NK-92 (cell line): ENCODE results near the gene PIK3AP1.
"Not testable (repeated sequence)": the region's sequence is repeated elsewhere in the genome, so short reads cannot be mapped to it uniquely, and the experiment has no call there.

ENCODE experiments used
- DNase-seq: peaks from one replicate; lab custom pipeline; 2025; ENCODE audit not compliant: unreplicated experiment; lab: John Stamatoyannopoulos, UW

The PIK3AP1 gene

DNA sequence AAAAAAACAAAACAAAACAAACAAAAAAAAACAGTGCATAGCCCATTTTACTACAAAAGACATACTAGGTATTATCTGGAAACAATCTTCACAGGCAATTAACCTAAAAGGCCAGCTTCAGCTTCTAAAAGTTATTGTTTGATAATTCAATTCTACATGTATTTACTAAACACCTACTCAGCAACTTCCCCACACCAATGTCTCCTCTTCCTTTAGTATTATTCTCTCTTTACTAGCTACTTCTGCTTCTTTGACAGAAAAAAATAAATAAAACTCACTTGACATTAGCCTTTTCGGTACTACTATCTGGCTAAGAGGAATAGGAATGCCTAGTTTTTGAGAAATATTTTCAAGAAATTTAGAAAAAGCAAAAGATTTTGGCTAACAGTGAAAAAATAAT is 136.3 kb downstream of the PIK3AP1 start:
- DNase-seq = no peak

DNA sequence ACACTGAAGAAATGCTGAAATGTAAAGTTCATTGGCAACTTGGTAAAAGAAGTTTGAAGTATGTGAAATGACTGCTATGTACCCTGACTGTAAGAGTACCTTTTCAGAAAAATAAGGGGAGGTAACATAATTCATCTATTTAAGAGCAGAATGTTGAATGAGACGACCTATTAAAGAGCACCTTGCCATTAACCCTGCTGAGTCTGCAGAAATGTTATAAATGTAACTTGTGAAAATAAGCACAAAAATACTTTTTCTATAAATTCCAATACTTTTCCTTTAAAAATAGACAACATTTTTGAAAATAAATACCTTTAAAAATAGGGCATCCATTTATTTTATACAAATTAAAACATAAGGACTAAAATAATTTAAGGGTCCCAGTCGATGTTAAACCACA is 141.2 kb downstream of the PIK3AP1 start:
- DNase-seq = no peak

DNA sequence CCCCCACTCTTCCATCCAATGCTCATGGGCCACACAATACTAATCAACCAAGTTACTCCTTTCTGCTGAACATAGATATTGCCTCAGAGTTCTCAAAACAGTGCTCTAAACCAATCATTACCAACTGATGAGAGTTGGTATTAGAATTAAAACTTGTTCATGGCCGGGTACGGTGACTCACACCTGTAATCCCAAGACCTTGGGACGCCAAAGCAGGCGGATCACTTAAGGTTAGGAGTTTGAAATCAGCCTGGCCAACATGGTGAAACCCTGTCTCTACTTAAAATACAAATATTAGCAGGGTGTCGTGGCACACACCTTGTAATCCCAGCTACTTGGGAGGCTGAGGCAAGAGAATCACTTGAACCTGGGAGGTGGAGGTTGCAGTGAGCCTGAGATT is 141.7 kb downstream of the PIK3AP1 start:
- DNase-seq = no peak

DNA sequence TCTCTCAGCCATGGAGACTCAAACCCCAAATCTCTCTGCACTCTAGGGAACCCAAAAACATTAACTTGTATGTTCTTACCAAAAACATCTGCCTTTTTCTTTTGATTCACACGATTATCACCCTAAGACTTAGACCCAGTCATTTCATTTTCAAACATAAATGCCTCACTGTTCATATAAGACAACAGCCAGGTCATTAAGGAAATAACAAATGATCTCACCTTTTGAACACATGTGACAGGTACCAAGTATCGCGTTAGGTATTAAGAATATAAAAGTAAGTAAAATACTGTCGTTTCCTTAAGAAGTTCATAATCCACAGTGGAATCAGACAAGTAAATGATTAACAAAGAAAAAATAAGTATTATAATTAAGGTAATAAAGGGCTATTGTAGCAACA is 142.3 kb downstream of the PIK3AP1 start:
- DNase-seq = no peak

DNA sequence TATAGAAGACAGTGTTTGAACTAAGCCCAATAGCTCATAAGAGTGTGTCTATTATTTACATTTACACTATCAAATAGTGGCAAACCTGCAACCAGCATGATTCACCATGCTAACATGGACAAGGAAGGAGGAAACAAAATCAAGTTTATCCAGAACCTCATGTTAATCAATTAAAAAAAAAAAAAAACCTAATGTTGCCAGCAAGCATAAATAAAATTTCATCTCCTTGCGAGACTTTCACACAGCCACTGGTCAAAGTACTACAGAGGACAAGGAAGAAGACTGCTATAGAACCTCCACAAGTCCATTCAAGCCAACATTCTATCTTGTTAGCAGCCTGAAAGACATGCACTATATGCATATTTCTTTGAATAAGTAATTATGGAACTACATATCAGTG is 143.2 kb downstream of the PIK3AP1 start:
- DNase-seq = no peak

DNA sequence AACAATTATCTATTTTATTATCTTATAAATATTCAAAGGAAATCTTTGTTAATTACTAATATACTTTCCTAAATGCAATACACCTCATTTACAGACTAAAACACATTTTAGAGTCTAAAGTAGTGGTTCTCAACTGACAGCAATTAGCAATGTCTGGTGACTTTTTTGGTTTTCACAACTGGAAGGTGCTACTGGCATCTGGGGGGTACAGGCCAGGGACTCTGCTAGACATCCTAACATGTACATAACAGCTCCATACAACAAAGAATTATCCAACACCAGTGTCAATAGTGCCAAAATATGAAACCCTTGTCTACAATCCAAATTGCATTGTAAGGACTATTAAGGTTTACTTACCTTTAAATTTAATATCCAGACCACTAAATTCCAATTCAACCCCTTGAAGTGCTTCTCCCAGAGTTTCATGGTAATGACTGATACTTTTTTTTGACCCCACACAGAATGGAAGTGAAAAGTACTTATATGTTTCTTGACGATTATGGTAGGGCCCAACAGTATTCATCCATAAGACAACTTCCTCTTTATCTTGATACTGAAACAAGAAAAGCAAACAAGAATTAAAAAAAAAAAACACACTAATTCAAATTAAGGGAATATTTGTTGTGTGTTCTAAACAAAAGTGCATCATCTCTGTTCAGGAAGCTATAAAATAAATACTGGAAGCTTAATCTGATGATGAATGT is 143.9 kb downstream of the PIK3AP1 start:
- no peak for DNase-seq

DNA sequence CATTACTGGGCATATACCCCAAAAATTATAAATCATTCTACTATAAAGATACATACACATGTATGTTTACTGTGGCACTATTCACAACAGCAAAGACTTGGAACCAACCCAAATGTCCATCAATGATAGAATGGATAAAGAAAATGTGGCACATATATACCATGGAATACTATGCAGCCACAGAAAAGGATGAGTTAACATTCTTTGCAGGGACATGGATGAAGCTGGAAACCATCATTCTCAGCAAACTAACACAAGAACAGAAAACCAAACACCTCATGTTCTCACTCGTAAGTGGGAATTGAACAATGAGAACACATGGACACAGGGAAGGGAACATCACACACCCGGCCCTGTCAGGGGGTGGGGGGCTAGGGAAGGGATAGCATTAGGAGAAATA is 145.8 kb downstream of the PIK3AP1 start:
- not testable (repeated sequence) for DNase-seq

DNA sequence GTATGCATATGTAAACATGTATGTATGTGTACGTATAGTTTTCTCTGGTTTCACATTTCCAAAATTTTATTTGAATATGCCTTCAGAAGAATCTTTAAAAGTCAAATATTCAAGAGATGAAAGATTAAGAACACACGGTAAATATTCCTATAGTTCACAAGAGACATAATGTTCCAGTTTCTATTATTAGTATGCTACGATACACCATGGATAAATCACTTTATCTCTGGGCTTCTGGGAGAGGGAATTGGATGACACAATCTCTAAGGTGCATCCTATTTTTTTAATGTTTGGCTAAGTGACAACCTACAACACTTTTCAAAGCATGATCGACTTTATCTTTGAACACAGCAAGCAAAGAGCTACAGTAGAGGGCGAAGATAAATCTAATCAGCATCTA is 147.3 kb downstream of the PIK3AP1 start:
- DNase-seq = no peak

DNA sequence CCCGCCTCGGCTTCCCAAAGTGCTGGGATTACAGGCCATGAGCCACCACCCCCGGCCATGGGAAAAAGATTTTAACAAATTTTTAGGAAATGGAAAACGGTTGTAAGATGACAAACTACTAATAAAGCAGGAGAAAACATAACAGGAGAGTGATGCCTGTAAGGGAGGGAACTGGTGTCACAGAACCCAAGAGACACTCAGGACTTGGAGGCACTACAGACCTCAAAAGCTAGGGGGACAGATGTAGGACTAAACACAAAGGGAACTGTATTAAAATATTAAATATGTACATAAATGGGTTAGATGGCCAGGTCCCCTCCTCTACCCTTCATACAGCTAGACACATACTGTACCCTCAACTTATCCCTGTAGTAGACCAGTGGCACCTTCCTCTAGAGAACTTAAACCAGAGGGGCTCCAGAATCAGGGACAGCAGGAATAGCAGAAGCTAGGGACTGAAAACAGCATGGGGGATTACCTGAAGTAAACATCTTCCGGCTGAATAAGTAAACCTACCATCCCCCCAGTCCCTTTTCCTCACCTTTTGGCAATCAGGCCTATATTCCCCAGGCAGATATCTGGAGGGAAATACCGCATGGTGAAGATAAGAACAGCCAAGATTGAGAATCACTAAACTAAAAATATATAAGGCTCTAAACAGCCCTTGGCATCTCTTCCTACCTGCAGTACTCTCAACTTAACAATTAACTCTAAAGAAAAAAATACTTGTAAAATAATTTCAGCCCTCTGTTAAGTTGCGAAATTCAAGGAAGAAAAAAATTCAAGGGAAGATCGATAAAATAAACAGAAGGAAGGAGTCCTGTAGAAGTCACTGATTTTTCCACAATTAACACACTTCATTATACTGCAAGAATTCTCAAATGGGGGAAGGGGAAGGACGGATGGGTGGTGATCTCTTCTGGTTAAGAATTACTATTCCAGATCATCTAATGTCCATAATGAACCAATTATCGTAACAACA is 149.0 kb downstream of the PIK3AP1 start:
- DNase-seq = no peak

DNA sequence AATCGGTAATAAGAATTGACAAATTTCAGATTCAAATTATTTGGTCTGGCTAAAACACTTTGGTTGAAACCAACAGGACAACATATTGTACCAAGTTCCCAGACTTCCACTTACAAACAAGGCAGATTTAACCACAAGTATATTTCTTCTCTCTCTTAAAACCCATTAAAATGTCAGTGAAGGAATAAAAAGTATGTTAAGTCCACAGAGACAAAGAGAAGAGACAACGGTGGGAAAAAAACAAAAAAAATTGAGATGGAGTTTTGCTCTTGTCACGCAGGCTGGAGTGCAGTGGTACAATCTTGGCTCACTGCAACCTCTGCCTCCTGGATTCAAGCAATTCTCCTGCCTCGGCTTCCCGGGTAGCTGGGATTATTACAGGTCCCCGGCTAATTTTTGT is 149.8 kb downstream of the PIK3AP1 start:
- DNase-seq = no peak

DNA sequence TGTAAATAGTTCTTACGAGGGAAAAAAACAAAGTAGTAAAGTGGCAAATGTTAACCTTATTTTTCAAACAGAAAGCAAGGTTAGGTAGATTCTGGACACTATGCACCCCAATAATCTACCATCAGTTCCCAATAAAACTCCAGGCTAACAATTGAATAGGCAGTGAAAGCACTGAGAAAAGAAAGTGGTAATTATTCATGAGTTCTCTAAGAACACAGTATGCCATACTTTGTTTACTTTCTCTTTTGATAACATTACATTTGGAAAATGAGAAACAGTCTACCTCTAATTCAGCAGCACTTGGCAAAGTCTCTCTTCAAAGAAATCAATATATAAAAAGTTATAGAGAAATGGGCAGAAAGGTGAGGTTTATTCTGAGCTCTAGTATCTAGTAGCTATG is 151.9 kb downstream of the PIK3AP1 start:
- no peak for DNase-seq

DNA sequence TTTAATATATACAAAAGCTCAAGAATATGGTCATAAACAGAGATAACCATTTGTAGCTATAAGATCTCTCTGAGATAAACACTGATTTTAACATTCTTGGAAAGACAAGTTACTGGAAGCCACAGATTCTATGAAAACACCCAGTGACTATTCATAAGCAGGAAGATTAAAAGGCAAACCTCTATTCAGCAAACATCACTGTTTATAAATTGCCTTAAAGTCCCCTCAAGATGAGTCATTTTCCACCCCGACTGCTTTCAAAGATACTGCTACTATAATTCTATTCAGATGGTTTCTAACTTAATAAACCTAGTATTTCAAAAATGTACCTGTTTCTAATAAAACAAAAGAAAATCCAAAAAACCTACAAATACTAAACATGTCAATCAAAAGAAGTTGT is 154.5 kb downstream of the PIK3AP1 start:
- DNase-seq = no peak

DNA sequence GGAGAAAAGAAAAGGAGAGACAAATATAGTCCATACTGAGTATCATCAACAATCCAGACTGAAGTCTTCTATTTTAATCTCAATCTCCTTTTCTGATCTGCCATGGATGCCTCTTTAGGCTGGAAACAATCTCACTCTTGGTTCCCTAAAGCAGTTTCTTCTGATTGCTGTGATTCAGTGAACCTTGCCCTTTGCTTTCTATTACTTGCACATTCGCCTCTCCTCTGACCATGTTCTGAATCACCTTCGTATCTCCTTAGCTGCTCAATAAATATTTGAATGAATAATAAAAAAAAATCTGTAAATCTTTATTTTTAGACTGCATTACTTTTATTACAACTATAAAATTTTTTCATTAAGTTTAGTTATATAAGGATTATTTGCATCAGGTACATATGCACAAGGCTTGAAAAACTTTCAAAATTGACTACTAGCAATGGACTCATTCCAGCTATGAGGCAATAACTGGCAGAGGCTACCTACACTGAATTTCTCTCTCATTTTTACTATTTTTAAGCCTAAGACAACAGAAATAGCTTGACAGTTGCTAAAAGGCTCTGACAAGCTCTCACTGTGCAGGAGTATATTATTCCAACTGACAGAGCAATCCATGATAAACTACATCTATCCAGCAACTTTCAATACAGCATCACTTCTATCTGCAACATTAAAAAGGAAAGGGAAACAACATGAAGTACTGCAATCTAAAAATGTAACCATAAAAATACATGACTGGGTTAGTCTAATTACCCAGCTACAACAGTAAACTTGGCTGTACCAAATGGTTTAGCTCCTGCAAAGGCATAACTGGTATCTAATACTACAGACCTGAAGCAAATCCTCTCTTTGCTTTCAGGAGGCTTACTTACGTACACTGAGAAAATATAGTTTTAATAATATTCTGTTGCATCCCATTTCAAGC is 159.1 kb downstream of the PIK3AP1 start:
- DNase-seq = no peak

DNA sequence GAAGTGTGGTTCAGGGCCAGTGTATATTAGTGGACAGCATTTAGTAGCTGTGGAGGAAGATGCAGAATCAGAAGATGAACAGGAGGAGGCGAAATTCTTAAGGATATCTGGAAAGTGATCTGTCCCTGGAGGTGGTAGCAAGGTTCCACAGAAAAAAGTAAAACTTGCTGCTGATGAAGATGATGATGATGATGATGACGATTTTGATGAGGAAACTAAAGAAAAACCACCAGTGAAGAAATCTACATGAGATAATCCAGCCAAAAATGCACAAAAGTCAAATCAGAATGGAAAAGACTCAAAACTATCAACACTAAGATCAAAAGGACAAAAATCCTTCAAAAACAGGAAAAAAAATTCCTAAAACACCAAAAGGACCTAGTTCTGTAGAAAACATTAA is 159.8 kb downstream of the PIK3AP1 start:
- DNase-seq = no peak

DNA sequence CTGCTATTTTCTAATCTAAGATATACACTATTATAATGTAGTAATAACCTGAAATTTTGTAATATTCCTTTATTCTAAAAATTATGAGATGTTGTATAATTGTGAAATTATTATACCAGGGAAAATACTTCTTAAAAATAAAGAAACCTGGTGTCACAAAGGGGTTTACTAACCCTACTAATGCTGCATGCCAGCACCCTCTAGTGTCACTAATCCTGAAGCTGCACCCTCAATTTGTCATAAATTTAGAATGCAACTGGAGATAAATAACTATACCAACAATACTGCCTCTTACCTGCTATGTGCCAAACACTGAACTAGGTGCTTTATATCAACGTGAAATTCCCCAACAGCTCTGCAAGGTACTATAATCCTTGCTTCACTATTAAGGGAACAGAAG is 164.3 kb downstream of the PIK3AP1 start:
- no peak for DNase-seq

DNA sequence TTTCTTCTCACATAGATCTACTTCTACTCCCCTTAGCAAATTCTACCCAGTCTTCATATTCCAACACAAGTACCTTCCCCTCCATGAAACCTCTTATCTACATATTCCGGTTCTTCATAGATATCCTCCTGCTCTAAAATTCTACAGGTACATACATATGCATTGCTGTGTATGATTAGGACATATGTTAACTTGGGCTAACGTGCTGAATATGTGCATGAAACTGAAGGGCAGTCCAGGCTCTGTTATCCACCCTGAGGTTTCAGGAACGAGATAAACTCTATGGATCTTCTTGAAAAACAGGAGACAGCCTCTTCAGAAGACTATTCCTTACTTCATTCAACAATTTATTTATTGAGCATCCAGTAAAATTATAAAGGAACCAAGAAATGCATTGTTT is 165.0 kb downstream of the PIK3AP1 start:
- no peak for DNase-seq

DNA sequence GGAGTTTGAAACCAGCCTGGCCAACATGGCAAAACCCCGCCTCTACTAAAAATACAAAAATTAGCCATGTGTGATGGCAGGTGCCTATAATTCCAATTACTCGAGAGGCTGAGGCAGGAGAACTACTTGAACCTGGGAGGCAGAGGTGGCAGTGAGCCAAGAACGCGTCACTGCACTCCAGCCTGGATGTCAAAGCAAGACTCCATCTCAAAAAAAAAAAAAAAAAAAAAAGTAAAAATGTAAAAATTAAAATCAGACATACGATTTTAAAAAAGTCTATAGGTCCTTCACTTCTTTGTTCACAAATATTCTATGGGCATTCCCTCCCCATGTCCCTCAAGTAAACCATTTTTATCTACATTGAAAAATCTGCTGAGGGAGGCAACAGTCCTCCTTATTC is 171.7 kb downstream of the PIK3AP1 start:
- DNase-seq = no peak

DNA sequence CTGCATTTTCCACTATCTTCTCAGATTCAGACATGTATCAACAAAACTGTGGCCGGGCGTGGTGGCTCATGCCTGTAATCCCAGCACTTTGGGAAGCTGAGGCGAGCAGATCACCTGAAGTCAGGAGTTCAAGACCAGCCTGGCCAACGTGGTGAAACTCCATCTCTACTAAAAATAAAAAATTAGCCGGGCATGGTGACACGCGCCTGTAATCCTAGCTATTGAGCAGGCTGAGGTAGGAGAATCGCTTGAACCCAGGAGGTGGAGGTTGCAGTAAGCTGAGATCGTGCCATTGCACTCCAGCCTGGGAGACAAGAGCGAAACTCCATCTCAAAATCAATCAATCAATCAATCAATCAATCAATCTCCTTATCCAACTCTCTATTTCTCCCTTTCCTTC is 174.8 kb downstream of the PIK3AP1 start:
- DNase-seq = not testable (repeated sequence)
